GM12878 (cell line): ENCODE measurements around the gene COPZ1. TPM values are rescaled to one million over a fixed set of nuclear protein-coding genes. Genes with fewer than 3 reads are reported as not detected.

Source experiments
- ATAC-seq: fragments of 200-7000 bp; cut with Tn5 transposase; 3 replicates; pipeline ENCODE4 v1.9.1; 2020; ENCODE audit warnings: mild to moderate bottlenecking, moderate library complexity
- BruUV-seq: library from RNA; stranded (reverse); fragments of 400-500 nt; replicated peaks from 2 replicates; lab custom pipeline; 2021; lab: Mats Ljungman, UMichigan
- CTCF ChIA-PET: fragments of 300-600 bp; sonication (Branson Sonifier 250); formaldehyde crosslinking; extraction: SDS; loops from one replicate; lab custom pipeline; 2021; ENCODE audit warnings: inconsistent platforms; lab: Yijun Ruan, JAX
- POLR2A ChIA-PET: fragments of 350-600 bp; formaldehyde crosslinking; extraction: SDS; loops from one replicate; lab custom pipeline; 2021; ENCODE audit warnings: inconsistent platforms; lab: Charles Lee
- RAD21 ChIA-PET: fragments of 300-600 bp; sonication (Branson Sonifier 250); formaldehyde crosslinking; loops from one replicate; lab custom pipeline; 2023; ENCODE audit warnings: antibody characterized with exemption; ENCODE audit not compliant: unreplicated experiment; lab: Charles Lee
- SMC1A ChIA-PET: fragments of 300-600 bp; sonication (Branson Sonifier 250); formaldehyde crosslinking; loops from one replicate; lab custom pipeline; 2023; ENCODE audit not compliant: unreplicated experiment, uncharacterized antibody; lab: Charles Lee
- DNase-seq: peaks from one replicate; pipeline ENCODE4 v3.0.0-alpha.2; 2011; ENCODE audit warnings: low read depth, low spot score
- FAIRE-seq: peaks from 3 replicates; lab custom pipeline; 2011; peaks lifted over from hg19 to GRCh38; lab: Jason Lieb, UNC
- H2AFZ ChIP-seq: 2 replicates; pipeline ENCODE4 v1.6.0; 2011; ENCODE audit warnings: low read depth, low read length, control low read depth; ENCODE audit not compliant: control insufficient read depth
- H3K27ac ChIP-seq: 2 replicates; pipeline ENCODE4 v1.5.1; 2011; ENCODE audit warnings: control low read depth; ENCODE audit not compliant: control insufficient read depth, insufficient read depth
- H3K27me3 ChIP-seq, 2 experiments: replicated peaks in 1 of 2; 2 replicates each; pipeline versions ENCODE4 v1.6.0 to v1.6.1; 2011; ENCODE audit warnings: low read length in 1 of 2; ENCODE audit not compliant: control insufficient read depth in 2 of 2, insufficient read depth in 2 of 2
- H3K36me3 ChIP-seq, 2 experiments: 2 replicates each; pipeline ENCODE4 v1.5.1; 2011; ENCODE audit warnings: low read length in 1 of 2; ENCODE audit not compliant: control insufficient read depth in 2 of 2, insufficient read depth in 2 of 2
- H3K4me1 ChIP-seq: 2 replicates; pipeline ENCODE4 v1.6.1; 2011; ENCODE audit warnings: mild to moderate bottlenecking, low read length, moderate library complexity, mixed read lengths; ENCODE audit not compliant: control insufficient read depth, insufficient read depth
- H3K4me2 ChIP-seq: 2 replicates; pipeline ENCODE4 v1.6.0; 2011; ENCODE audit warnings: control low read depth; ENCODE audit not compliant: control insufficient read depth, insufficient read depth
- H3K4me3 ChIP-seq: fragments of 200-600 bp; sonication (generic); 2 replicates; pipeline ENCODE4 v1.5.1; 2016
- H3K79me2 ChIP-seq: 2 replicates; pipeline ENCODE4 v1.6.0; 2011; ENCODE audit warnings: low read length; ENCODE audit not compliant: control insufficient read depth, insufficient read depth
- H3K9ac ChIP-seq: 2 replicates; pipeline ENCODE4 v1.8.0; 2011; ENCODE audit warnings: low read length, control low read depth, mixed read lengths; ENCODE audit not compliant: control insufficient read depth, insufficient read depth
- H3K9me3 ChIP-seq: replicated peaks from 3 replicates; pipeline ENCODE4 v1.5.1; 2011; ENCODE audit warnings: mild to moderate bottlenecking, low read length; ENCODE audit not compliant: control insufficient read depth, insufficient read depth
- H4K20me1 ChIP-seq: 2 replicates; pipeline ENCODE4 v1.6.0; 2011; ENCODE audit not compliant: control insufficient read depth, insufficient read depth
- CEBPB ChIP-seq, 2 experiments: fragments of 150-350 bp in 1 of 2; IDR thresholded peaks; 2 replicates each; pipeline ENCODE4 v1.6.1; 2012 to 2014; ENCODE audit warnings: low read depth in 2 of 2, low read length in 2 of 2, borderline replicate concordance in 1 of 2, inconsistent platforms in 1 of 2
- ETV6 ChIP-seq, 2 experiments: fragments of 450-650 bp in 1 of 2; IDR thresholded peaks in 1 of 2; conservative IDR thresholded peaks in 1 of 2; 2 replicates each; pipeline ENCODE4 v1.6.1; 2014; ENCODE audit warnings: antibody characterized with exemption in 1 of 2, borderline replicate concordance in 1 of 2, low read depth in 1 of 2, mild to moderate bottlenecking in 1 of 2, moderate library complexity in 1 of 2
- FOXM1 ChIP-seq: IDR thresholded peaks from 2 replicates; pipeline ENCODE4 v1.6.1; 2012; ENCODE audit warnings: low read depth, mild to moderate bottlenecking, inconsistent platforms, low read length, moderate library complexity
- HDAC2 ChIP-seq: fragments of 200-600 bp; sonication (generic); IDR thresholded peaks from 2 replicates; pipeline ENCODE4 v1.6.1; 2017
- JUND ChIP-seq: IDR thresholded peaks from 2 replicates; pipeline ENCODE4 v1.6.1; 2012; ENCODE audit warnings: low read depth, mild to moderate bottlenecking, low read length, improper control_type of control experiment, moderate library complexity
- KLF5 ChIP-seq: fragments of 450-650 bp; IDR thresholded peaks from 2 replicates; pipeline ENCODE4 v1.6.1; 2014; ENCODE audit warnings: mild to moderate bottlenecking; ENCODE audit not compliant: partially characterized antibody
- MTA3 ChIP-seq: IDR thresholded peaks from 2 replicates; pipeline ENCODE4 v1.6.1; 2012; ENCODE audit warnings: low read length, inconsistent platforms, borderline replicate concordance
- MYC ChIP-seq: IDR thresholded peaks from 2 replicates; pipeline ENCODE4 v1.6.1; 2011; ENCODE audit warnings: mild to moderate bottlenecking, low read length, moderate library complexity, inconsistent platforms; ENCODE audit not compliant: insufficient read depth, insufficient replicate concordance, insufficient read length, severe bottlenecking
- NBN ChIP-seq: fragments of 450-650 bp; IDR thresholded peaks from 2 replicates; pipeline ENCODE4 v1.6.1; 2016
- NR2C2 ChIP-seq: IDR thresholded peaks from 2 replicates; pipeline ENCODE4 v1.6.1; 2011; ENCODE audit warnings: borderline replicate concordance, low read depth; ENCODE audit not compliant: control insufficient read depth, insufficient read length
- RFX5 ChIP-seq: IDR thresholded peaks from 2 replicates; pipeline ENCODE4 v1.6.1; 2011; ENCODE audit warnings: low read depth, low read length, improper control_type of control experiment
- SIN3A ChIP-seq: IDR thresholded peaks from 2 replicates; pipeline ENCODE4 v1.6.1; 2012; ENCODE audit warnings: low read depth, low read length, improper control_type of control experiment
- SMAD5 ChIP-seq: IDR thresholded peaks from 2 replicates; pipeline ENCODE4 v1.6.1; 2016; ENCODE audit warnings: antibody characterized with exemption, low read depth
- STAT1 ChIP-seq: fragments of 450-650 bp; conservative IDR thresholded peaks from 2 replicates; pipeline ENCODE4 v1.6.1; 2014; ENCODE audit warnings: antibody characterized with exemption, mild to moderate bottlenecking
- ZNF274 ChIP-seq: IDR thresholded peaks from one replicate; pipeline ENCODE4 v1.8.0; 2011; ENCODE audit not compliant: insufficient read length, insufficient read depth
- WGBS: methylation state at CpG from one replicate; pipeline ENCODE4 v1.1.6; 2016; ENCODE audit warnings: low lambda C conversion rate; ENCODE audit not compliant: insufficient replicate concordance, insufficient coverage; ENCODE audit errors: missing lambda C conversion rate; 5-methylcytosine and 5-hydroxymethylcytosine counted together
- in situ Hi-C: fragments of 300-500 bp; cut with MboI; formaldehyde crosslinking; loops from 9 replicates; pipeline ENCODE4 v1.14.3; 2018; ENCODE audit warnings: mixed read lengths
- intact Hi-C: fragments of 100-400 bp; cut with micrococcal nuclease; formaldehyde crosslinking; loops from one replicate; pipeline ENCODE4 v1.14.2; 2022; ENCODE audit not compliant: unreplicated experiment
- polyA plus RNA-seq, 11 experiments: library from polyadenylated mRNA; depleted of rRNA in 4 of 11; unstranded in 6 of 11; stranded (reverse) in 5 of 11; fragments of >200 nt; fragmentation: Nextera tagmentation in 4 of 11; fragmentation: Illumina TruSeq in 1 of 11; extraction: Ambion mirVana in 4 of 11; extraction: Trizol in 1 of 11; gene quantifications; 1 replicate in 1 of 11; 2 replicates in 10 of 11; pipeline versions ENCODE4 v1.2.1 to v1.2.3, GENCODE V29; 2011 to 2016; ENCODE audit warnings: inconsistent platforms in 2 of 11, missing spikeins in 2 of 11, low read depth in 1 of 11
- total RNA-seq, 4 experiments: library from RNA; depleted of rRNA in 3 of 4; stranded (reverse); fragments of >200 nt in 3 of 4; fragmentation: Illumina TruSeq in 1 of 4; extraction: Trizol in 1 of 4; gene quantifications; 2 replicates each; pipeline versions ENCODE4 v1.2.1 to v1.2.3, GENCODE V29; 2013 to 2021
- TF ChIP-seq, protein P1 (sequence below): fragments of 450-650 bp; formaldehyde crosslinking; IDR thresholded peaks from 2 replicates; pipeline ENCODE4 v1.4.0; 2020; ENCODE audit warnings: mild to moderate bottlenecking, moderate library complexity

COPZ1 gene
- total and polyA plus RNA-seq, 10 of the 15 experiments (the other 5 are each of a cell fraction or from before 2014, with no cell fraction given): 112 to 378 (median 184) TPM

DNA sequence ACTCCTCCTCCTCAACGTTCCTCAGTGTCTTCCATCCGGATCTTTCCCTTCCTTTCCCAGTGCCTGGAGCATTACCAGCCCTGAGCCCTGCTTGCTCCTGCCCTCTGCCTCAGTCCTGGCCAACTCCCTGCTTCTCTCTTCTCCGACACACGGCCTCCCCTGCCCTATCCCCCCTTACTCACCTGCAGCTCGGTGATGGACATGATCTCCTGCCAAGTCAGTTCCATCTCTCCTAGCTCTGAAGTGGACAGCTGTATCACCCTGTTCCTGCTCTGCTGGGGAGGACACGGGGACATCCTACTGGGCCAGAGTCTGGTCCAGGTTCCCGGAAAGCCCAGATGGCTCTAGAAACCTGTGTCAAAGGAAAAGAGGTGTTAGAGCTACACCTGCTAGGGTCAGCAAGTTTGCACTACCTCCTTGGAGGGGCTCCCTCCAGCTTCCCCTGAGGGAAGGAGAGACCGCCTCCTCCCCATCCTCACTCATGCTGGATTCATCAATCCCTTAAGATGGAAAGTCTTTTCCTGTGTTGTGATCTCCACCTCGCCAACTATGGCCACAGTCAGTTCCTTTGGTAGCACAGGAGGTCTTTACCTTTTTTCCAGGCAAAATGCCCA lies 29.9 kb upstream of the COPZ1 start:
- Histone ChIP-seq H3K9me3 (no peaks in the 10 kb centered on the region), H3K79me2 (no peaks in the 10 kb centered on the region), H2AFZ (no peak overlapping the region), H4K20me1 (no peaks in the 10 kb centered on the region), H3K9ac (no peak overlapping the region), H3K36me3 (no peaks in the 10 kb centered on the region), H3K4me3 (no peak overlapping the region), H3K4me1 (no peaks in the 10 kb centered on the region), H3K4me2 (no peak overlapping the region), H3K27me3 (peaks cover 2 to 6% of the 10 kb centered on the region in 2 experiments), H3K27ac (no peak overlapping the region)
- BruUV-seq: no TSS peak
- ATAC-seq (no peak), FAIRE-seq (no peak), DNase-seq (no peak)
- POLR2A ChIA-PET: interaction anchor here (0.9 kb wide), 1 partner anchor 15 kb away, joined by 3 read pairs; the partner anchor contains the start of gene CBX5
- CTCF ChIA-PET: interaction anchor here (0.9 to 9.5 kb wide), 17 partner anchors 8 to 90 kb away, joined by 3 to 116 read pairs (median 10); partner anchors contain the start of genes CBX5, COPZ1, HNRNPA1 and ZNF385A
- TF ChIP-seq NR2C2: no peak
- no peak for TF ChIP-seq ZNF274
- TF ChIP-seq MYC: no peak
- TF ChIP-seq MTA3: no peak
- no peak for TF ChIP-seq STAT1
- no peak for TF ChIP-seq NBN
- TF ChIP-seq JUND: no peak
- TF ChIP-seq SMAD5: no peak
- TF ChIP-seq, protein P1, sequence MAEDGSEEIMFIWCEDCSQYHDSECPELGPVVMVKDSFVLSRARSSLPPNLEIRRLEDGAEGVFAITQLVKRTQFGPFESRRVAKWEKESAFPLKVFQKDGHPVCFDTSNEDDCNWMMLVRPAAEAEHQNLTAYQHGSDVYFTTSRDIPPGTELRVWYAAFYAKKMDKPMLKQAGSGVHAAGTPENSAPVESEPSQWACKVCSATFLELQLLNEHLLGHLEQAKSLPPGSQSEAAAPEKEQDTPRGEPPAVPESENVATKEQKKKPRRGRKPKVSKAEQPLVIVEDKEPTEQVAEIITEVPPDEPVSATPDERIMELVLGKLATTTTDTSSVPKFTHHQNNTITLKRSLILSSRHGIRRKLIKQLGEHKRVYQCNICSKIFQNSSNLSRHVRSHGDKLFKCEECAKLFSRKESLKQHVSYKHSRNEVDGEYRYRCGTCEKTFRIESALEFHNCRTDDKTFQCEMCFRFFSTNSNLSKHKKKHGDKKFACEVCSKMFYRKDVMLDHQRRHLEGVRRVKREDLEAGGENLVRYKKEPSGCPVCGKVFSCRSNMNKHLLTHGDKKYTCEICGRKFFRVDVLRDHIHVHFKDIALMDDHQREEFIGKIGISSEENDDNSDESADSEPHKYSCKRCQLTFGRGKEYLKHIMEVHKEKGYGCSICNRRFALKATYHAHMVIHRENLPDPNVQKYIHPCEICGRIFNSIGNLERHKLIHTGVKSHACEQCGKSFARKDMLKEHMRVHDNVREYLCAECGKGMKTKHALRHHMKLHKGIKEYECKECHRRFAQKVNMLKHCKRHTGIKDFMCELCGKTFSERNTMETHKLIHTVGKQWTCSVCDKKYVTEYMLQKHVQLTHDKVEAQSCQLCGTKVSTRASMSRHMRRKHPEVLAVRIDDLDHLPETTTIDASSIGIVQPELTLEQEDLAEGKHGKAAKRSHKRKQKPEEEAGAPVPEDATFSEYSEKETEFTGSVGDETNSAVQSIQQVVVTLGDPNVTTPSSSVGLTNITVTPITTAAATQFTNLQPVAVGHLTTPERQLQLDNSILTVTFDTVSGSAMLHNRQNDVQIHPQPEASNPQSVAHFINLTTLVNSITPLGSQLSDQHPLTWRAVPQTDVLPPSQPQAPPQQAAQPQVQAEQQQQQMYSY (CRISPR knock-in tag): no peak
- no peak for TF ChIP-seq FOXM1
- TF ChIP-seq HDAC2: no peak
- no peak for TF ChIP-seq ETV6 (conservative IDR thresholded peaks at IDR 0.05 in 1 of 2, IDR thresholded peaks at IDR 0.05 in 1 of 2; ENCODE audit: borderline replicate concordance in 1 of 2, low read depth in 1 of 2)
- TF ChIP-seq KLF5: no peak
- no peak for TF ChIP-seq SIN3A
- no peak for TF ChIP-seq RFX5
- TF ChIP-seq CEBPB (IDR thresholded peaks at IDR 0.05; ENCODE audit: borderline replicate concordance in 1 of 2, low read depth in 2 of 2, low read length in 2 of 2): no peak
- 26% methylated on average over 9 of the region's 9 CpGs for WGBS
- intact Hi-C loops: loop anchor here (1.0 to 2.0 kb wide), 2 partner anchors 66 to 73 kb away; no protein-coding TSS in a partner anchor
- RAD21 ChIA-PET: interaction anchor here (1.3 to 3.1 kb wide), 5 partner anchors 30 to 84 kb away, joined by 4 to 14 read pairs (median 5); partner anchors contain the start of gene COPZ1
- SMC1A ChIA-PET: interaction anchor here (0.9 to 2.1 kb wide), 3 partner anchors 30 to 79 kb away, joined by 4 to 6 read pairs (median 5); partner anchors contain the start of gene COPZ1
- in situ Hi-C loops: loop anchor here (5.0 kb wide), 1 partner anchor 67 kb away; the partner anchor contains the start of gene GPR84
